Body of pancreas (tissue), 4 donors: Measurements from ENCODE around the gene TCF7L1.

Source experiments
- POLR2A ChIP-seq, 3 donors: fragments of 450-650 bp; IDR thresholded peaks; one replicate each; pipeline ENCODE4 v1.6.1; 2016; ENCODE audit warnings: antibody characterized with exemption in 3 of 3, mild to moderate bottlenecking in 2 of 3
- TF ChIP-seq, protein P1 (sequence below), 7 experiments: fragments of 450-650 bp in 4 of 7; fragments of 200-600 bp in 3 of 7; sonication (generic) in 3 of 7; IDR thresholded peaks; one replicate each; pipeline ENCODE4 v1.5.1; 2016 to 2019; ENCODE audit warnings: antibody characterized with exemption in 7 of 7

DNA sequence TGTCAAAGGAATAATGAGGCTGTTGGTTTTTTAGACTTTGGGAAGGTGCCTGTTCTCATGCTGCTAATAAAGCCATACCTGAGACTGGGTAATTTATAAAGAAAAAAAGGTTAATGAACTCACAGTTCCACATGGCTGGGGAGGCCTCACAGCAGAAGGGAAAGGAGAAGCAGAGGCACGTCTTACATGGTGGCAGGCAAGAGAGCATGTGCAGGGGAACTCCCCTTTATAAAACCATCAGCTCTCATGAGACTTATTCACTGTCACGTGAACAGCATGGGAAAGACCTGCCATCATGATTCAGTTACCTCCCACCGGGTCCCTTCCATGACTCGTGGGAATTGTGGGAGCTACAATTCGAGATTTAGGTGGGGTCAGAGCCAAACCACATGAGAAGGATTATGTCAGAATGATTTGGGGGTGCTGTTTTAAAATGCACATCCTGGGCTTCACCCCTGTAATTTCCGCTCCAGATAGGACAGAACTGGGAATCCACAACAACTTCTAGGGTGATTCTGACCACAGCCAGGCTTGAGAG, 37.8 kb downstream of the TCF7L1 start:
- TF ChIP-seq, protein P1, sequence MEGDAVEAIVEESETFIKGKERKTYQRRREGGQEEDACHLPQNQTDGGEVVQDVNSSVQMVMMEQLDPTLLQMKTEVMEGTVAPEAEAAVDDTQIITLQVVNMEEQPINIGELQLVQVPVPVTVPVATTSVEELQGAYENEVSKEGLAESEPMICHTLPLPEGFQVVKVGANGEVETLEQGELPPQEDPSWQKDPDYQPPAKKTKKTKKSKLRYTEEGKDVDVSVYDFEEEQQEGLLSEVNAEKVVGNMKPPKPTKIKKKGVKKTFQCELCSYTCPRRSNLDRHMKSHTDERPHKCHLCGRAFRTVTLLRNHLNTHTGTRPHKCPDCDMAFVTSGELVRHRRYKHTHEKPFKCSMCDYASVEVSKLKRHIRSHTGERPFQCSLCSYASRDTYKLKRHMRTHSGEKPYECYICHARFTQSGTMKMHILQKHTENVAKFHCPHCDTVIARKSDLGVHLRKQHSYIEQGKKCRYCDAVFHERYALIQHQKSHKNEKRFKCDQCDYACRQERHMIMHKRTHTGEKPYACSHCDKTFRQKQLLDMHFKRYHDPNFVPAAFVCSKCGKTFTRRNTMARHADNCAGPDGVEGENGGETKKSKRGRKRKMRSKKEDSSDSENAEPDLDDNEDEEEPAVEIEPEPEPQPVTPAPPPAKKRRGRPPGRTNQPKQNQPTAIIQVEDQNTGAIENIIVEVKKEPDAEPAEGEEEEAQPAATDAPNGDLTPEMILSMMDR (IDR thresholded peaks at IDR 0.05): no peak
- no peak for TF ChIP-seq POLR2A (IDR thresholded peaks at IDR 0.05)
